Skin of body (tissue), 2 donors: ENCODE data around the gene ETFA. TPM values are rescaled to one million over a fixed set of nuclear protein-coding genes. Genes with fewer than 3 reads are reported as not detected.
A peak's percentile ranks its signal among the peaks of the same experiment; 100 is the strongest.

Experiments used
- DNase-seq: peaks from one replicate; lab custom pipeline; 2025; lab: John Stamatoyannopoulos, UW
- total RNA-seq: library from RNA; depleted of rRNA; stranded (reverse); fragments of >200 nt; gene quantifications from one replicate; pipeline ENCODE4 v1.2.3, GENCODE V29; 2014

ETFA gene
- total RNA-seq, 1 donor from 2014 or later: 71.6 TPM

DNA sequence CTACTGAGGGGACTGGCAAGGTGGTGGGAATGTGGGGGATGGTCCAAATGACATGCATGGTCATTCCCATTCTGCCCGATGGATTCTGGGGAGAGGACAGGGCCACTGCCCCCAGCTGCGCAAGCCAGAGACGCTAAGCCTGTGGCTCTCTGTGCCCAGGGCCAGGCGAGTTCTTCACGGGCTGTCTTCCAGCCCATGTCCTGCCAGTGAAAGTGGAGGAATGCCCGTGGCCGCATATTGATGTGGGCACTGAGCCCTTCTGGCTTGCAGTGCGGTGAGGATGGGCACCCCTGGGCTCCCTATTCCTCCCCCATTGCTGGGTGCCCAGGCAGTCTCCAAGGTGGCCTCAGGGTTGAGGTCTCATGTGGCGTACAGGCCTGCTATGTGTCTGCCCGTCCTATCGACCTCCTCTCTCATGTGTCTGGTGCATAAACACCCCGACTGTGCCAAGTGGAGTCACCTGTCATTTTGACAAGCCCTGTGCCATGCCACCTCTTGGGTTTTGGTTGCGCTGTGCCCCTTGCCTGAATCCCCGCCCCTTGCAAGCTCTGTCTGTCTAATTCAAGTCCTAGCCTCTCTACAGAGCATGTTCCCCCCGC lies 134.7 kb downstream of the ETFA start:
- no peak for DNase-seq

GRCh38 chr15:76176059-76176458 lies 135.2 kb downstream of the ETFA start:
- no peak for DNase-seq

- DNase-seq: no peak
Observed at GRCh38 chr15:76175442-76175841, 135.8 kb downstream of the ETFA start.

DNA sequence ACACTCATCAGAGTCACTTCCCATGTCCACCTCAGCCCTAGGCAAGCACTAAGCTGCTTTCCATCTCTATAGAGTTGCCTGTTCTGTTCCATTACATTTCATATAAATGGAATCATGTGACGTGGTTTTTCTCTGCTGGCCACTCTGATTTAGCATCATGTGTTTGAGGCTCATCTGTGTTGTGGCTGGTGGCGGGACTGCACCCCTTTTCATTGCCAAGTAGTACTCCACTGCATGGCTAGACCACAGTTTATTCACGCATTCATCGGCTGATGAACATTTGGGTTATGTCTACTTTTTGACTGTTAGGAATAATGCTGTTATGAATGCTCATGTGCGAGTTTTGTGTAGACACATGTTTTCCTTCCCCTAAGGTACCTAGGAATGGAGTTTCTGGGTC lies 136.6 kb downstream of the ETFA start:
- no peak for DNase-seq

DNA sequence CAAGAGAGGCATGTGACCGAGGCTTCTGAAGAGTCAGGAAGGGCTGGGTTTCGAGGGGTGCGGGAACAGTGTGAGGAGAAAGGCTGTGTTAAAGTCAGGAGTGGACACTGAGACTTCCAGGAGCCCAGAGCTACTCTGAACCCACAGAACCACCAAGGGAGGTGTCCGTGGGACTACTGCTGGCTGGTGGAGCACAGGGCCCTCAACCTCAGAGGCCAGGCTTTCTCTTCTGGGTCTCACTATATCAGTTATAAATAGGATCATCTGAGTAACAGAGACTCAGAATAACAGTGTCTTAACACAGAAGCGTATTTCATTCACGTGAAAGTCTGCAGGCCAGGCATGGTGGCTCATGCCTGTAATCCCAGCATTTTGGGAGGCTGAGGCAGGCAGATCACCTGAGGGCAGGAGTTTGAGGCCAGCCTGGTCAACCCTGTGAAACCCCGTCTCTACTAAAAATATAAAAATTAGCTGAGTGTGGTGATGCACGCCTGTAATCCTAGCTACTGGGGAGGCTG lies 137.9 kb downstream of the ETFA start:
- no peak for DNase-seq

DNA sequence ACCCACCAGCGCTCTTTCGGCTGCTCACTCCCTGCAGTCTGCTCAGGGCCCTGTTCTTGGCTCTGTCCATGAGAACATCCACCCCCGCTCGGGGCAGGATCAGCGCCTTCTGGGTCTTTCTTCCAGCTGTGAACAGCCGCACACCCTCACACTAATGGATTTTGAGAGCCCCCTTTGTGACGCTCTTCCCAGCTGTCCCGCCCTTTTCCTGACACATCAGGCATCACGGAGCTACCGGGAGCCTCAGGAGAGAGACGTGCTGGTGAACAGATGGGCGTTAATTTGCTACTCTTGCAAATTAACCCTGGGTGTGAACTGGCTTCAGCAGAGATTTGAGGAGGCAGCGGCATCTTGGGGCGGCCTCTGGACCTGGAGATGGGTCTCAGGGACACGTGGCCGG lies 138.5 kb downstream of the ETFA start:
- no peak for DNase-seq

DNA sequence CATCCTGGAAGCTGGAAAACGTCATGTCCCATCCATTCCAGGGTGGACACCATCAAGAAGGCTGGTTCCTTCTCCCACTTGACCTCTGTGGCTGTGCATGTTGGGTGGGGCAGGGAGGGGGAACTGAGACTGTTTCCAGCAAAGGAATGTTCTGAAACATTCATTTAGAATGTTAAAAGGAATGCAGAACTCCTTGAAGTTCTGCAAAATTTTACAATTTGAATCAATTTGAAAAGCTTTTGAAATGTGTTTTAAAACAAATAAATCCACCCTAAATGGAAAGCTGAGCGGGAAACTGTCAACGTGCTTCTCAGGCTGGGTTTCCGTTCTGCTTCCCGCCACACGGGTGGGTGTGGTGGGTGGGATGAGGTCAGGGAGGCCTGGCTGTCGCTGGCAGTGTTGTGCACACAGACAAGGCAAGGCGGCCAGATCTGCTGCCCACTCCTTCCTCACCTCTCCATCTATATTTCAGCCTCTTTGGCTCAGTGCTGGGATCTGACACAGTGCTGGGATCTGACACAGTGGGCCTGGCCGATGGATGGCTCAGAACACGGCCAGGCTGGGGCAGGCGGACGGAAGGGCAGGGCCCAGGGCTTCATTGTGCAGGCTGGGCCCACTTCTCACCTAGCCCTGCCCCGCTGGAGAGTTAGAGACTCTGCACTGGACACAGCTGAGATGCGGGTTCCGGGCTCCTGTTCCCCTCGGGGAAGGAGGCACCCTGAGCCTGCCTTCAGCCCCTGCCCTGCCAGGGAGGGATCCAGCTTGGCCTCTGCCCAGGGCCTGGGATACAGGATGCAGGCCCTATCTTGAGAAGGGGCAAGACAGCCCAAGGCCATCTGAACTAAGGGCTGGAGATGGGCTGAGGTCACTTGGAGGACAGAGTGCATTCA lies 141.1 kb downstream of the ETFA start:
- no peak for DNase-seq

DNA sequence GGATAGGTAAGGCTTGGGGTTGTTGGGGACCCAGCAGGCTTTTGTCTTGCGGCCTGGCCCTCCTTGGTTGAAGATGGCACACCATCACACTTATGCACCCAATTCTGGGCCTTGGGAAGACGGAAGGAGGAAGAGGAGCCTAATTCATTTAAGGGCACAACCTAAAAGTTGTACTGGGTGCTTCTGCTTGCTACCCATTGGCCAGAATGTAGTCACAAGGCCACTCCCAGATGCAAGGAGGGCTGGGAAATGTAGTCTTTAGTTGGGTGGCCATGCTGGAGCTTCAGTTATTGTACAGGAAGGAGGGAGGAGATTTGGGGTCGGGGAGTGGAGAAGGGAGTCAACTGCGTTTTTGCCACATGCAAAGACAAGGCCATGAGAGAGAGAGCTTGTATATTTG lies 142.3 kb downstream of the ETFA start:
- no peak for DNase-seq

- peak; percentile 36 for DNase-seq
Observed at GRCh38 chr15:76168237-76168984, 142.9 kb downstream of the ETFA start.

DNA sequence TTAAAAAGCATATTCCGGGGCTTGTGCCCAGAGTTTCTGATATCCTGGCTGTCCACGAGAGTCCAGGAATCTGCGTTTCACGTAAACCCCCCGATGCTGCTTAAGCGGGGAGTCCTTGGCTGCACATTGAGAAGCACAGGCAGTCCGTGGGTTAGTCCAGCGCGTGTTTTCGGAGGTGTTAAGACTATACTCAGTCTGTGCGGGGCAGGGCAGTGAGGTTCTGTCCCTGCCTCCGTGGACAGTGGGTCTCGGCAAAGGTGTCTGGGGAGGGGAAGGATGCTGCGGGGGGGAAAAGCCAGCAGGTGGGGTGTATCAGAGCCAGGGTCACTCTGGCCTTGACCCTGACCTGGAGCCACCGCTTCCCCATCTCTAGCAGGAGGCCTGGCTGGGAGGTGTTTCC lies 145.3 kb downstream of the ETFA start:
- DNase-seq: no peak

Other genes with a start within 250 kb of the ETFA start
- 0.30 TPM for gene ISL2, start 25.3 kb upstream of the ETFA start, total RNA-seq